ENCODE data around the gene SDSL.

SDSL gene

DNA sequence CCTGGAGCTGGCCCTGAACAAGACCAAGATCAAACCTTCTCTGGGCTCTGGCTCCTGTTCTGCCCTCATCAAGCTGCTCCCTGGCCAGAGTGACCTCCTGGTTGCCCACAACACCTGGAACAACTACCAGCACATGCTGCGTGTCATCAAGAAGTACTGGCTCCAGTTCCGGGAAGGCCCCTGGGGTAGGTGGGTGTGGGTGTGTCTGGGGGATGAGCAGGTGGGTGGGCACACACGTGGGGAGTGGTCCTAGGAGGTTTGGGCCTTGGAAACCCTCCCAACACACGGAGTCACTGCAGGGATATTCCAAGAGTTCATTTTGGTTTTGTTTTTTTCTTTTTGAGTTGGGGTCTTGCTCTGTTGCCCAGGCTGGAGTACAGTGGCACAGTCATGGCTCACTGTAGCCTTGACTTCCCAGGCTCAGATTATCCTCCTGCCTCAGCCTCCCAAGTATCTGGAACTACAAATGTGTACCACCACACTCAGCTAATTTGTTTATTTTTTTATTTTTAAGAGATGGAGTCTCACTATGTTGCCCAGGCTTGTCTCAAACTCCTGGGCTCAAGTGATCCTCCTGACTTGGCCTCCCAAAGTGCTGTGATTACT is 47.3 kb upstream of the SDSL start:
- no peaks in the 10 kb centered on the region for H3F3A ChIP-seq (ENCODE audit: insufficient read depth)
- H3K27ac ChIP-seq (ENCODE audit: low read depth, low read length): no peak overlapping the region
- no peak overlapping the region for H3K4me3 ChIP-seq (ENCODE audit: insufficient read depth, low read length, poor library complexity, severe bottlenecking)
- H3K36me3 ChIP-seq (ENCODE audit: low read length): no peaks in the 10 kb centered on the region
- H3K4me2 ChIP-seq (ENCODE audit: low read depth, low read length, poor library complexity, severe bottlenecking): no peak overlapping the region
- H2AFZ ChIP-seq (ENCODE audit: low read depth, low read length, severe bottlenecking): no peak overlapping the region
- H3K79me2 ChIP-seq (ENCODE audit: insufficient read depth, low read length): no peaks in the 10 kb centered on the region
- no peaks in the 10 kb centered on the region for H4K20me1 ChIP-seq (ENCODE audit: low read depth, low read length)
- H3K9me2 ChIP-seq (replicated peaks; ENCODE audit: insufficient read depth, low read length): no peaks in the 10 kb centered on the region
- no peak for TF ChIP-seq EZH2phosphoT487 (conservative IDR thresholded peaks at IDR 0.05; ENCODE audit: low read length)
- TF ChIP-seq, protein P1, sequence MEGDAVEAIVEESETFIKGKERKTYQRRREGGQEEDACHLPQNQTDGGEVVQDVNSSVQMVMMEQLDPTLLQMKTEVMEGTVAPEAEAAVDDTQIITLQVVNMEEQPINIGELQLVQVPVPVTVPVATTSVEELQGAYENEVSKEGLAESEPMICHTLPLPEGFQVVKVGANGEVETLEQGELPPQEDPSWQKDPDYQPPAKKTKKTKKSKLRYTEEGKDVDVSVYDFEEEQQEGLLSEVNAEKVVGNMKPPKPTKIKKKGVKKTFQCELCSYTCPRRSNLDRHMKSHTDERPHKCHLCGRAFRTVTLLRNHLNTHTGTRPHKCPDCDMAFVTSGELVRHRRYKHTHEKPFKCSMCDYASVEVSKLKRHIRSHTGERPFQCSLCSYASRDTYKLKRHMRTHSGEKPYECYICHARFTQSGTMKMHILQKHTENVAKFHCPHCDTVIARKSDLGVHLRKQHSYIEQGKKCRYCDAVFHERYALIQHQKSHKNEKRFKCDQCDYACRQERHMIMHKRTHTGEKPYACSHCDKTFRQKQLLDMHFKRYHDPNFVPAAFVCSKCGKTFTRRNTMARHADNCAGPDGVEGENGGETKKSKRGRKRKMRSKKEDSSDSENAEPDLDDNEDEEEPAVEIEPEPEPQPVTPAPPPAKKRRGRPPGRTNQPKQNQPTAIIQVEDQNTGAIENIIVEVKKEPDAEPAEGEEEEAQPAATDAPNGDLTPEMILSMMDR (IDR thresholded peaks at IDR 0.05; ENCODE audit: insufficient read depth, low read length, poor library complexity, severe bottlenecking): no peak
- H3K9me3 ChIP-seq (ENCODE audit: insufficient read depth, low read length): no peaks in the 10 kb centered on the region
- no peaks in the 10 kb centered on the region for H3K27me3 ChIP-seq (ENCODE audit: low read length)
- H3K9ac ChIP-seq (ENCODE audit: low read length): no peak overlapping the region

- no peaks in the 10 kb centered on the region for H3K36me3 ChIP-seq (ENCODE audit: low read length)
- H3K27ac ChIP-seq (ENCODE audit: low read depth, low read length): no peak overlapping the region
- no peak overlapping the region for H3K4me3 ChIP-seq (ENCODE audit: insufficient read depth, low read length, poor library complexity, severe bottlenecking)
- no peaks in the 10 kb centered on the region for H3K27me3 ChIP-seq (ENCODE audit: low read length)
- H3K9ac ChIP-seq (ENCODE audit: low read length): no peak overlapping the region
- TF ChIP-seq, protein P1 (IDR thresholded peaks at IDR 0.05; ENCODE audit: insufficient read depth, low read length, poor library complexity, severe bottlenecking): no peak
- TF ChIP-seq EZH2phosphoT487 (conservative IDR thresholded peaks at IDR 0.05; ENCODE audit: low read length): no peak
- H3K9me3 ChIP-seq (ENCODE audit: insufficient read depth, low read length): no peaks in the 10 kb centered on the region
- no peaks in the 10 kb centered on the region for H3K79me2 ChIP-seq (ENCODE audit: insufficient read depth, low read length)
- no peak overlapping the region for H3K4me2 ChIP-seq (ENCODE audit: low read depth, low read length, poor library complexity, severe bottlenecking)
- no peak overlapping the region for H2AFZ ChIP-seq (ENCODE audit: low read depth, low read length, severe bottlenecking)
- H3F3A ChIP-seq (ENCODE audit: insufficient read depth): no peaks in the 10 kb centered on the region
- no peaks in the 10 kb centered on the region for H4K20me1 ChIP-seq (ENCODE audit: low read depth, low read length)
- H3K9me2 ChIP-seq (replicated peaks; ENCODE audit: insufficient read depth, low read length): no peaks in the 10 kb centered on the region
Measured at GRCh38 chr12:113378291-113378690, 43.9 kb upstream of the SDSL start.

DNA sequence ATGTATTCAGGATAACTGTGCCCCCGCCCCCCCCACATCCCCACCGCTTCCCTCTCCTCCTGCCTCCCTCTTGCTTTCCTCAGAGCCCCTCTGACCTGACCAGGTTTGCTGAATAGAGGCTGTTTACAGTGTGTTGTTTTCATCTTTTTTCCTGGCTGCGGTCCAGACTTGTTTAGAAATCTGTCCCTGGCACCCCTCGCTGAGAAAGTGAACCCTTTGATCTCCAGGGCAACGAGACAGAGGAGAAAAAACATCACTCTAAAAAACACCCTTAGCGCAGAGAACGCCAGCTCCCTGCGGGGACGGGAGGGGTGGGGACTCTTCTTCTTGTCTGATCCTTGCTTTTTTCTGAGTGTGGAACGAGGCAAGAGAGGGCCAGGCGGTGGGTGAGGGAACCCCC is 41.0 kb upstream of the SDSL start:
- Histone ChIP-seq H3K27ac (ENCODE audit: low read depth, low read length) (no peak overlapping the region), H3K9ac (ENCODE audit: low read length) (no peak overlapping the region)

More for the DNA sequence above, 41.0 kb upstream of the SDSL start:
- H3K36me3 ChIP-seq (ENCODE audit: low read length): no peaks in the 10 kb centered on the region
- no peaks in the 10 kb centered on the region for H3K9me2 ChIP-seq (replicated peaks; ENCODE audit: insufficient read depth, low read length)
- H3K9me3 ChIP-seq (ENCODE audit: insufficient read depth, low read length): no peaks in the 10 kb centered on the region
- no peaks in the 10 kb centered on the region for H4K20me1 ChIP-seq (ENCODE audit: low read depth, low read length)
- H2AFZ ChIP-seq (ENCODE audit: low read depth, low read length, severe bottlenecking): no peak overlapping the region
- no peaks in the 10 kb centered on the region for H3K79me2 ChIP-seq (ENCODE audit: insufficient read depth, low read length)
- no peaks in the 10 kb centered on the region for H3F3A ChIP-seq (ENCODE audit: insufficient read depth)
- no peak overlapping the region for H3K4me2 ChIP-seq (ENCODE audit: low read depth, low read length, poor library complexity, severe bottlenecking)
- TF ChIP-seq, protein P1 (IDR thresholded peaks at IDR 0.05; ENCODE audit: insufficient read depth, low read length, poor library complexity, severe bottlenecking): no peak
- TF ChIP-seq EZH2phosphoT487 (conservative IDR thresholded peaks at IDR 0.05; ENCODE audit: low read length): no peak
- H3K4me3 ChIP-seq (ENCODE audit: insufficient read depth, low read length, poor library complexity, severe bottlenecking): no peak overlapping the region
- no peaks in the 10 kb centered on the region for H3K27me3 ChIP-seq (ENCODE audit: low read length)

Data from SU-DHL-6 (cell line).